Mammary epithelial cell (primary cell): ENCODE results near the gene SCN1B.

Source experiments
- CTCF ChIP-seq, 2 donors: IDR thresholded peaks in 1 of 2; conservative IDR thresholded peaks in 1 of 2; 2 replicates each; pipeline ENCODE4 v1.5.1; 2011 to 2012; ENCODE audit warnings: inconsistent platforms in 2 of 2, low read length in 2 of 2, mild to moderate bottlenecking in 2 of 2, control low read depth in 1 of 2, low read depth in 1 of 2; ENCODE audit not compliant: insufficient read depth in 1 of 2; ENCODE audit errors: extremely low read depth in 1 of 2
- EZH2 ChIP-seq: IDR thresholded peaks from 2 replicates; pipeline ENCODE4 v1.6.1; 2012; ENCODE audit warnings: low read length, inconsistent platforms, borderline replicate concordance

GRCh38 chr19:35085947-35086346 is 55.7 kb downstream of the SCN1B start:
- TF ChIP-seq CTCF (conservative IDR thresholded peaks at IDR 0.05 in 1 of 2, IDR thresholded peaks at IDR 0.05 in 1 of 2; ENCODE audit: extremely low read depth in 1 of 2, insufficient read depth in 1 of 2, low read depth in 1 of 2, low read length in 2 of 2): no peak
- no peak for TF ChIP-seq EZH2
